HG02981 (cell line): Measurements from ENCODE around the gene BMI1.
"Not testable (repeated sequence)": the region's sequence is repeated elsewhere in the genome, so short reads cannot be mapped to it uniquely, and the experiment has no call there.

Source experiments
- ATAC-seq: cut with Tn5 transposase; IDR thresholded peaks from one replicate; pipeline ENCODE4 v1.9.1; 2021; ENCODE audit warnings: mild to moderate bottlenecking, moderate library complexity; ENCODE audit not compliant: unreplicated experiment

The BMI1 gene

DNA sequence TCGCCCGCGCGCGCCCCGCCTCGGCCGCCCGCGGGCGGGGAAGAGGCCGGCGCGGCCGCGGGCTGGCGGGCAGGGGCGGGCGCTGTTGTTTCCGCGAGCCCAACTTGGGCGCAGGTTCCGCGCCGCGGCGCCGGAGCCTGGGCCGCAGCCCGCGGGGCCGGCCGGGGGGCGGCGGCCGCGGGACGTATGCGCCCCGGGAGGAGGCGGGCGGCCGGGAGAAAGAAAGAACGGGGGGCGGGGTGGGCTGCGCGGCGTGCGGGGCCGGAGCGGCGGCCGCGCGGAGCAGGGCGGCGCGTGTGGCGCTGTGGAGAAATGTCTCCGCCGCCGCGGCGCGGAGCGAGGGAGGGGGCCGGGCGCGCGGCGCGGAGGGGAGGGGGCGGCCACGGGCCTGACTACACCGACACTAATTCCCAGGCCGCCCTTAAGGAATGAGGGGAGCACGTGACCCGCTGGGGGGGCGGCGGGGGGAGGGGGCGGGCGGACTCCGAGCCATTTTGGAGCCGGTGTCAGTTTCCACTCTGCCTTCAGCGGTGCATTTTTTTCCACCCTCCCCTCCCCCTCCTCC lies at the start of gene BMI1:
TSS of gene BMI1 (plus strand) at position 509 of the 565 bp plus-strand sequence. CDS start 5,351 bp downstream, outside the sequence.
- ATAC-seq: peak; percentile 14

DNA sequence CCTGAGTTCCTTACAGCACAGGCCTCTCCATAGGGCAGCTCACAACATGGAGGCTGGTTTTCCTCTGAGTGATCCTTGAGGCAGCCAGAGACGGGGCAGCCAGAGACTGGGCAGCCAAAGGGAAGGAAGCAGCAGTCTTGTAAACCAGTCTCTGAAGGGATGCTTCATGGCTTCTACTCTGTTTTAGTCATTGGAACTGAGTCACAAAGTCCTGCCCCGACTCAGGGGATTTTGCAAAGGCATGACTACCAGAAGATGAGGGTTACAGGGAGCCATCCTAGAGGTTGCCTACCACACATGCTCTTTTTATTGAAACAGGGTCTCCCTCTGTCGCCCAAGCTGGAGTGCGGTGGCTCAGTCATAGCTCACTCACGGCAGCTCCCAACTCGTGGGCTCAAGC lies 49.1 kb upstream of the BMI1 start:
- ATAC-seq: no peak

DNA sequence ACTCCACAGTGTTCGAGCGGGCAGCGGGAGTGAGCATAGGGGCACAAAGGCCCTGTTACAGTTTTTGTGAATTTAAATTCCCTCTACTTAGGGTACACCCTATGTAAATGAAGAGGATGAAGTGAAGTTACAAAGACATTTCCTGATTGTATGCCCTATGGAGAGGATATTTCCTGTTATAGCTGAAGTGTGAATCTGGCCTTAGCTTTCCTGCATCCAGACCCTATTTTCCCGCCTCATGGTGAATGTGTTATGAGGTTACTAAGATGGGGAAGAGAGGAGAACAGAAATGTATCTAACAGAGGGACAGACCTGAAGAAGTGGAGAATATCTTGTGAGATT lies 42.5 kb upstream of the BMI1 start:
- no peak for ATAC-seq

DNA sequence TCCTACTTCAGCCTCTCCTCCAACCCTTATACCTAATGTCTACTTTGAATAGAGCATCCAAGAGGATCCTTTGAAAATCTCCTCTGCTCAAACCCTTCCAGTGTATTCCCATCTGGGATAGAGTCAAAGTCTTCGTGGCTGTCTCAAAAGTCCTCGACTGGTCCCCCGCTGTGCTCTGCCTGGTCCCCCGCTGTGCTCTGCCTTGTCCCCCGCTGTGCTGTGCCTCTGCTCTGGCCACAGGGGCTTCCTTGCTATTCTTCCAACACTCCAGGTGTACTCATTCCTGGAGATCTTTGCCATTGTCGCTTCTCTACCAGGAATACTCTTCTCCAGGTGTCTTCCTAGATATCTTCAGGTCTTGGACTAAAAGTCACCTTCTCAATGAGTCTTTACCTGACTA lies 40.8 kb upstream of the BMI1 start:
- ATAC-seq: no peak

DNA sequence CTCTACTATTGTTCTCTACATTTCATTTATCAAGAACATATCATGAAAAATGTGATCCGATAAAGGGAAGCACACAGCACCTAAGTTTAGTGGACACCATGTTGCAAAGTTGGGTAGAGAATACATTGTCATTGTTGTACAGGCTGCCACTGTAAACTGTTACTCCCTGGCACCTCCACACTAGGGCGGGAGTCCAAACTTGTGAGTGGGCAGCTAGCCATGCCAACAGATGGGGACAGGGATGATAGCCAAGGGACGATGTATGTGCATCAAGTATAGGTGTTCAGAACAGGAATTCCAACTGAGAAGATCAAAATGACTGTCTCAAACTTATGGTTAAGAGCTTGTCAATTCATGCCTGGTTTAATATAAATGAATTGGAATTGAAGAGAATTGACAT lies 35.8 kb upstream of the BMI1 start:
- ATAC-seq: no peak

- ATAC-seq: no peak
Observed at GRCh38 chr10:22293747-22294404, 27.0 kb upstream of the BMI1 start.

DNA sequence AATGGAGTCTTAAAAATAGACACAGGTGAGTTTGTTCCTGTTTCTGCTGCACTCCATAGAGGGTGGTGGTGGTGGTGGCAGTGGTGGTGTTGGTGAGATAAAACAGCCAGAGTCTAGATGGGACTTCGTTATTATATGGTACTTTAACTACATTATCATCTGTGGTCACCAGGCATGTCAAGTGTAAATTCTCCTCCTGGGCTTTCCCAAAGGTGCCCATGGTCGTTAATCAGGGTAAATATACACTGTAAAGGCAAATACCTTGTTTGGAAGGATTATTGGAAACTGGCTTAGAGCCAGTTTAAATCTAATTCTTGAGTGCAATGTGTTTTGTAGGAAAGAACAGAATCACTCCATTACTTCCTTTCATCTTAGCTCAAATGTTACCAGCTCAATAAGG lies 26.2 kb upstream of the BMI1 start:
- no peak for ATAC-seq

DNA sequence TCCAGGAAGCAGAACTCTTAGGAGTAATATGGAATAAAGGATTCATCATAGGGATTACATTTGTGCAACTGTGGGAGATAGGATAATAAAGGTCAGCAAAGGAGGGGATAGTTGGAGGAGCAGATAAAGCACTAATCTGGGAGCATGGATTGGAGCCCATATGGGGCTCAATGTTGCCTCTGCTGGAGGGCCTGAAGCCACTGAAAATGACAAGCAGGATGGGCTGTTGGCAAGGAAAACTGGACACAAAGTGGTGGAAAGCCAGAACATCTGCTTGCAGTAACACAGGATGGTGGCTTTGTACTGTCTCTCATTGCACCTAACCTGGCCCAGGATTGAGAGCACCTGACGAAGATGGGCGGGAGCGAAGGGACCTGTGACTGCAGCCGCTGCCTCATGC lies 19.7 kb upstream of the BMI1 start:
- no peak for ATAC-seq

DNA sequence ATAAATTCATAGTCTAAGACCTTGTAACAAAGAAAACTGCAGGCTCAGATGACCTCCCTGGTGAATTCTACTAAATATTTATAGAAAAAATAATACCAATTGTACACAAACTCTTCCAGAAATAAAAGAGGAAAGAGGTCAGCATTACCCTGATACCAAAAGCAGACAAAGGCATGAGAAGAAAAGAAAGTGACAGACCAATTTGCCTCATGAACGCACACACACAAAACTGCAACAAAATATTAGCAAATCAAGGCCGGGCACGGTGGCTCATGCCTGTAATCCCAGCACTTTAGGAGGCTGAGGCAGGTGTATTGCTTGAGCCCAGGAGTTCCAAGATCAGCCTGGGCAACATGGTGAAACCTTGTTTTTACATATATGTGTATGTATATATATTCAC lies 17.4 kb upstream of the BMI1 start:
- no peak for ATAC-seq

GRCh38 chr10:22305721-22306120 lies 15.2 kb upstream of the BMI1 start:
- ATAC-seq: no peak

DNA sequence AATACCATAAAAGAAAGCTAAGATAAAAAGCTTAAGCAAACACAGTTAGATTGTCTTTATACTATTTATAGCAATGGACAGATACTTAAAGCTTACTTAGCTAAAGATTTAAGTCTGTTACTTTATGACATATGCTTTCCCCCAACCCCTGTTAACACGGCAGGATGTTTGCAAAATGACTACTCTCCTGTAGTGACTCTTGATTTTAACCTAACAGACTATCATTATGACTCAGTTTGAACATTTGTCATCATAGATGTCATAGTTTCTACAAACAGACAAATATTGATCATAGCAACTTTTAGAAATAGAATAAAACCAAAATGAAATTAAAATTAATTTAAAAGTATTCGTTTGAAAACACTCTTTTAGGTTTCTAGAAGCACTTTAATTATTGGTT lies 12.5 kb upstream of the BMI1 start:
- peak; percentile 92 for ATAC-seq

- ATAC-seq: no peak
Observed at GRCh38 chr10:22309180-22310000, 11.5 kb upstream of the BMI1 start.

GRCh38 chr10:22310012-22310411 lies 10.9 kb upstream of the BMI1 start:
- ATAC-seq: not testable (repeated sequence)

- no peak for ATAC-seq
Observed at GRCh38 chr10:22310928-22311327, 10.0 kb upstream of the BMI1 start.

DNA sequence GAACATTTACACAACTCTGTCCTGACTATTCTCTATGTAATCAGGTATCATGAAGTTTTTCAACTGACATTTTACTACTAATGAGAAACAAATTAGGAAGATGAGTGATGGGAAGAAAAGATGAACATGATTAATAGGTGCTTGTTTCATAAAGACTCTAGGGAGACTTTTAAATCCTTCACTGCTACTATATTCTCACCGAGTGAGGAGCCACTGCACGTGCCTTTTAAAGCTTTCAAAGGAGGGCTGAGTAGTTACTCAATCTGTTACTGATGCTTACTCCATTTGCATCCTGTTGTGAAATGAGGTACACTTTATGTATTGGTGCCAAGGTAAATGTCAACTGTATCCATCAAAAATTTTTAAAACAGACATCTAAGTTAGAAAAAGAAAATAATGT lies 6.0 kb upstream of the BMI1 start:
- ATAC-seq: no peak

GRCh38 chr10:22315455-22316285 lies 5.2 kb upstream of the BMI1 start:
- ATAC-seq: peak; percentile 26

- ATAC-seq: peak; percentile 56
Observed at GRCh38 chr10:22316286-22317075, 4.4 kb upstream of the BMI1 start, which contains the start of gene COMMD3. Gene COMMD3, plus strand, starts transcription at chr10:22316388. Its CDS starts 30 bp downstream, at chr10:22316418.

GRCh38 chr10:22317076-22317370 lies 3.9 kb upstream of the BMI1 start:
- no peak for ATAC-seq

- no peak for ATAC-seq
Observed at GRCh38 chr10:22317771-22318565, 2.9 kb upstream of the BMI1 start.

- no peak for ATAC-seq
Observed at GRCh38 chr10:22318772-22319171, 2.1 kb upstream of the BMI1 start.
